Panc1 (cell line): Measurements from ENCODE around the gene ROBO1. TPM values are rescaled to one million over a fixed set of nuclear protein-coding genes. Genes with fewer than 3 reads are reported as not detected.

Source experiments
- ATAC-seq: fragments of 200-7000 bp; cut with Tn5 transposase; 2 replicates; pipeline ENCODE4 v1.9.1; 2020; ENCODE audit warnings: mild to moderate bottlenecking, moderate library complexity
- BruUV-seq: library from RNA; stranded (reverse); fragments of 400-500 nt; replicated peaks from 2 replicates; lab custom pipeline; 2021; lab: Mats Ljungman, UMichigan
- CTCF ChIA-PET: fragments of 300-600 bp; sonication (Branson Sonifier 250); formaldehyde crosslinking; loops from one replicate; lab custom pipeline; 2022; ENCODE audit warnings: antibody characterized with exemption; lab: Charles Lee
- POLR2A ChIA-PET: fragments of 300-600 bp; sonication (Branson Sonifier 250); formaldehyde crosslinking; loops from one replicate; lab custom pipeline; 2022; ENCODE audit warnings: antibody characterized with exemption; lab: Charles Lee
- DNase-seq: peaks from one replicate; pipeline ENCODE4 v3.0.0-alpha.2; 2010; ENCODE audit warnings: low read depth, low spot score
- H3K27ac ChIP-seq: 2 replicates; pipeline ENCODE4 v1.5.1; 2011; ENCODE audit warnings: mild to moderate bottlenecking, low read length, inconsistent platforms
- H3K27me3 ChIP-seq: fragments of 200-500 bp; sonication (Bioruptor generic); 2 replicates; pipeline ENCODE4 v1.6.0; 2014; ENCODE audit warnings: low read length, inconsistent platforms; ENCODE audit not compliant: control insufficient read depth, insufficient read depth
- H3K36me3 ChIP-seq: fragments of 200-500 bp; sonication (Bioruptor generic); 2 replicates; pipeline ENCODE4 v1.5.1; 2014; ENCODE audit warnings: inconsistent platforms, mild to moderate bottlenecking, low read length, moderate library complexity; ENCODE audit not compliant: control insufficient read depth, insufficient read depth
- H3K4me1 ChIP-seq: 2 replicates; pipeline ENCODE4 v1.5.1; 2011; ENCODE audit warnings: inconsistent platforms, mild to moderate bottlenecking, low read length, moderate library complexity; ENCODE audit not compliant: control insufficient read depth, insufficient read depth
- H3K4me3 ChIP-seq, 2 experiments: 2 replicates each; pipeline ENCODE4 v1.5.1; 2011 to 2012; ENCODE audit warnings: low read depth in 2 of 2, low read length in 2 of 2, mild to moderate bottlenecking in 2 of 2, inconsistent platforms in 1 of 2, moderate library complexity in 1 of 2
- H3K9me3 ChIP-seq: fragments of 200-500 bp; sonication (Bioruptor generic); 2 replicates; pipeline ENCODE4 v1.5.1; 2014; ENCODE audit warnings: low read depth, mild to moderate bottlenecking, inconsistent platforms, low read length, moderate library complexity; ENCODE audit not compliant: control insufficient read depth, insufficient read depth
- CTCF ChIP-seq: fragments of 450-650 bp; IDR thresholded peaks from 2 replicates; pipeline ENCODE4 v1.5.1; 2017; ENCODE audit warnings: mild to moderate bottlenecking
- POLR2AphosphoS5 ChIP-seq: IDR thresholded peaks from 2 replicates; pipeline ENCODE4 v1.6.1; 2012; ENCODE audit warnings: mild to moderate bottlenecking, low read depth, low read length, moderate library complexity
- SIN3A ChIP-seq: IDR thresholded peaks from 2 replicates; pipeline ENCODE4 v1.6.1; 2012; ENCODE audit warnings: low read depth, mild to moderate bottlenecking, low read length, moderate library complexity, borderline replicate concordance; ENCODE audit not compliant: insufficient read depth
- TCF7L2 ChIP-seq: IDR thresholded peaks from 2 replicates; pipeline ENCODE4 v1.6.1; 2011; ENCODE audit warnings: mild to moderate bottlenecking, low read depth, low read length, inconsistent platforms
- in situ Hi-C: cut with HindIII; loops from 2 replicates; pipeline ENCODE4 v1.10.0; 2016; ENCODE audit warnings: low sequenced_read_pairs, low pct_unique_long_range_greater_than_20kb
- intact Hi-C: fragments of 100-400 bp; cut with micrococcal nuclease; formaldehyde crosslinking; loops from one replicate; pipeline ENCODE4 v1.10.0; 2022; ENCODE audit not compliant: unreplicated experiment
- total RNA-seq: library from RNA; stranded (reverse); gene quantifications from one replicate; pipeline ENCODE4 v1.2.1, GENCODE V29; 2021; ENCODE audit not compliant: unreplicated experiment
- TF ChIP-seq, protein P1 (sequence below), 2 experiments: IDR thresholded peaks; 2 replicates each; pipeline ENCODE4 v1.6.1; 2011 to 2012; ENCODE audit warnings: low read depth in 2 of 2, control low read depth in 1 of 2, low read length in 1 of 2, mild to moderate bottlenecking in 1 of 2, moderate library complexity in 1 of 2; ENCODE audit not compliant: insufficient read depth in 1 of 2

ROBO1 gene
- total RNA-seq, 1 experiment from 2014 or later = 61.6 TPM

GRCh38 chr3:78937475-78937874, 830.3 kb downstream of the ROBO1 start:
- ChIA-PET POLR2A (no interaction called here), CTCF (no interaction called here)
- BruUV-seq = TSS peak; percentile 50
- TF ChIP-seq SIN3A (no peak), POLR2AphosphoS5 (no peak), TCF7L2 (no peak), CTCF (no peak)
- TF ChIP-seq, protein P1, sequence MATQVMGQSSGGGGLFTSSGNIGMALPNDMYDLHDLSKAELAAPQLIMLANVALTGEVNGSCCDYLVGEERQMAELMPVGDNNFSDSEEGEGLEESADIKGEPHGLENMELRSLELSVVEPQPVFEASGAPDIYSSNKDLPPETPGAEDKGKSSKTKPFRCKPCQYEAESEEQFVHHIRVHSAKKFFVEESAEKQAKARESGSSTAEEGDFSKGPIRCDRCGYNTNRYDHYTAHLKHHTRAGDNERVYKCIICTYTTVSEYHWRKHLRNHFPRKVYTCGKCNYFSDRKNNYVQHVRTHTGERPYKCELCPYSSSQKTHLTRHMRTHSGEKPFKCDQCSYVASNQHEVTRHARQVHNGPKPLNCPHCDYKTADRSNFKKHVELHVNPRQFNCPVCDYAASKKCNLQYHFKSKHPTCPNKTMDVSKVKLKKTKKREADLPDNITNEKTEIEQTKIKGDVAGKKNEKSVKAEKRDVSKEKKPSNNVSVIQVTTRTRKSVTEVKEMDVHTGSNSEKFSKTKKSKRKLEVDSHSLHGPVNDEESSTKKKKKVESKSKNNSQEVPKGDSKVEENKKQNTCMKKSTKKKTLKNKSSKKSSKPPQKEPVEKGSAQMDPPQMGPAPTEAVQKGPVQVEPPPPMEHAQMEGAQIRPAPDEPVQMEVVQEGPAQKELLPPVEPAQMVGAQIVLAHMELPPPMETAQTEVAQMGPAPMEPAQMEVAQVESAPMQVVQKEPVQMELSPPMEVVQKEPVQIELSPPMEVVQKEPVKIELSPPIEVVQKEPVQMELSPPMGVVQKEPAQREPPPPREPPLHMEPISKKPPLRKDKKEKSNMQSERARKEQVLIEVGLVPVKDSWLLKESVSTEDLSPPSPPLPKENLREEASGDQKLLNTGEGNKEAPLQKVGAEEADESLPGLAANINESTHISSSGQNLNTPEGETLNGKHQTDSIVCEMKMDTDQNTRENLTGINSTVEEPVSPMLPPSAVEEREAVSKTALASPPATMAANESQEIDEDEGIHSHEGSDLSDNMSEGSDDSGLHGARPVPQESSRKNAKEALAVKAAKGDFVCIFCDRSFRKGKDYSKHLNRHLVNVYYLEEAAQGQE (IDR thresholded peaks at IDR 0.05; ENCODE audit: insufficient read depth in 1 of 2, low read depth in 2 of 2, low read length in 1 of 2) = no peak
- H3K4me1 ChIP-seq = no peaks in the 10 kb centered on the region
- no peak overlapping the region for H3K27ac ChIP-seq
- H3K27me3 ChIP-seq = no peaks in the 10 kb centered on the region
- ATAC-seq (no peak), DNase-seq (no peak)
- in situ Hi-C loops = no loop called here
- no peak overlapping the region for H3K4me3 ChIP-seq
- H3K9me3 ChIP-seq = no peaks in the 10 kb centered on the region
- no peaks in the 10 kb centered on the region for H3K36me3 ChIP-seq
- intact Hi-C loops = no loop called here

DNA sequence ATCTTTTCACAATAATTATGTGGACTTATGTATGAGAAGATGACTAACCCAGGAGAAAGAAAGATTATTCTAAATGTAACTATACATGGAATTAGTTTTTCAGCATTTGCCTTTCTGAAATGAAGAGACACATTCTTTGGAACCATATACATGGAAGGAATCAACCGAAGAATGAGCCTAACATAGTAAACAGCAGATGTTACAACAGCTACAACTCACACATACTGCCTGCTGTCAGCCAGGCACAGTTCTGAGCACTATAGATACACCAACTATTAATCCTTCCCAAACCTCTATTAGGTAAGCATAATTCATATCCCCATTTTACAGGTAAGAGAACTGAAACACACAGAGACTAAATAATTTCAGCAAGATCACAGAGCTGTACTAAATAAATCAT, 840.0 kb downstream of the ROBO1 start:
- Histone ChIP-seq H3K4me3 (no peak overlapping the region), H3K4me1 (no peaks in the 10 kb centered on the region), H3K9me3 (no peaks in the 10 kb centered on the region), H3K27ac (no peak overlapping the region), H3K36me3 (no peaks in the 10 kb centered on the region), H3K27me3 (no peaks in the 10 kb centered on the region)
- in situ Hi-C loops (no loop called here), intact Hi-C loops (no loop called here)
- TF ChIP-seq, protein P1 (IDR thresholded peaks at IDR 0.05; ENCODE audit: insufficient read depth in 1 of 2, low read depth in 2 of 2, low read length in 1 of 2) = no peak
- TF ChIP-seq CTCF (no peak), SIN3A (no peak), POLR2AphosphoS5 (no peak), TCF7L2 (no peak)
- CTCF ChIA-PET = no interaction called here
- ATAC-seq = no peak
- no TSS peak for BruUV-seq
- DNase-seq = no peak
- POLR2A ChIA-PET = no interaction called here
